HL-60 (cell line): ENCODE data around the gene S100A6.

Experiments
- DNase-seq, 2 experiments: peaks; one replicate each; pipeline ENCODE4 v3.0.0-alpha.2; 2010 to 2020; ENCODE audit warnings: low read depth in 1 of 2, low spot score in 1 of 2
- H3K27ac ChIP-seq: fragments of 250-450 bp; sonication (Bioruptor Pico); replicated peaks from 2 replicates; pipeline ENCODE4 v1.5.1; 2020; ENCODE audit warnings: mild to moderate bottlenecking, moderate library complexity
- H3K27me3 ChIP-seq: fragments of 250-450 bp; sonication (Bioruptor Pico); 2 replicates; pipeline ENCODE4 v1.5.1; 2021; ENCODE audit warnings: mild to moderate bottlenecking, moderate library complexity; ENCODE audit not compliant: insufficient read depth, poor library complexity, severe bottlenecking
- H3K4me3 ChIP-seq: replicated peaks from 2 replicates; pipeline ENCODE4 v1.5.1; 2011; ENCODE audit warnings: mild to moderate bottlenecking, control low read depth, low read length; ENCODE audit not compliant: insufficient read depth
- CTCF ChIP-seq: IDR thresholded peaks from one replicate; pipeline ENCODE4 v1.5.1; 2011; ENCODE audit warnings: low read length, control low read depth, inconsistent platforms; ENCODE audit not compliant: insufficient read depth
- GABPA ChIP-seq: IDR thresholded peaks from 2 replicates; pipeline ENCODE4 v1.6.1; 2012; ENCODE audit warnings: low read depth
- POLR2AphosphoS5 ChIP-seq: IDR thresholded peaks from 2 replicates; pipeline ENCODE4 v1.6.1; 2012; ENCODE audit warnings: low read depth
- SPI1 ChIP-seq: IDR thresholded peaks from 2 replicates; pipeline ENCODE4 v1.6.1; 2012; ENCODE audit warnings: low read depth, mild to moderate bottlenecking, borderline replicate concordance
- TF ChIP-seq, protein P1 (sequence below): IDR thresholded peaks from 2 replicates; pipeline ENCODE4 v1.6.1; 2012; ENCODE audit warnings: low read depth; ENCODE audit not compliant: insufficient replicate concordance

The S100A6 gene

GRCh38 chr1:153544453-153545066 lies 8.8 kb upstream of the S100A6 start:
- Histone ChIP-seq H3K27me3 (no peaks in the 10 kb centered on the region), H3K27ac (peak overlapping the region; percentile 93), H3K4me3 (peak overlapping the region; percentile 36)
- no peak for DNase-seq
- TF ChIP-seq SPI1 (no peak), POLR2AphosphoS5 (no peak; the same call in 1 of the 2 replicates), CTCF (no peak), GABPA (no peak)
- TF ChIP-seq, protein P1, sequence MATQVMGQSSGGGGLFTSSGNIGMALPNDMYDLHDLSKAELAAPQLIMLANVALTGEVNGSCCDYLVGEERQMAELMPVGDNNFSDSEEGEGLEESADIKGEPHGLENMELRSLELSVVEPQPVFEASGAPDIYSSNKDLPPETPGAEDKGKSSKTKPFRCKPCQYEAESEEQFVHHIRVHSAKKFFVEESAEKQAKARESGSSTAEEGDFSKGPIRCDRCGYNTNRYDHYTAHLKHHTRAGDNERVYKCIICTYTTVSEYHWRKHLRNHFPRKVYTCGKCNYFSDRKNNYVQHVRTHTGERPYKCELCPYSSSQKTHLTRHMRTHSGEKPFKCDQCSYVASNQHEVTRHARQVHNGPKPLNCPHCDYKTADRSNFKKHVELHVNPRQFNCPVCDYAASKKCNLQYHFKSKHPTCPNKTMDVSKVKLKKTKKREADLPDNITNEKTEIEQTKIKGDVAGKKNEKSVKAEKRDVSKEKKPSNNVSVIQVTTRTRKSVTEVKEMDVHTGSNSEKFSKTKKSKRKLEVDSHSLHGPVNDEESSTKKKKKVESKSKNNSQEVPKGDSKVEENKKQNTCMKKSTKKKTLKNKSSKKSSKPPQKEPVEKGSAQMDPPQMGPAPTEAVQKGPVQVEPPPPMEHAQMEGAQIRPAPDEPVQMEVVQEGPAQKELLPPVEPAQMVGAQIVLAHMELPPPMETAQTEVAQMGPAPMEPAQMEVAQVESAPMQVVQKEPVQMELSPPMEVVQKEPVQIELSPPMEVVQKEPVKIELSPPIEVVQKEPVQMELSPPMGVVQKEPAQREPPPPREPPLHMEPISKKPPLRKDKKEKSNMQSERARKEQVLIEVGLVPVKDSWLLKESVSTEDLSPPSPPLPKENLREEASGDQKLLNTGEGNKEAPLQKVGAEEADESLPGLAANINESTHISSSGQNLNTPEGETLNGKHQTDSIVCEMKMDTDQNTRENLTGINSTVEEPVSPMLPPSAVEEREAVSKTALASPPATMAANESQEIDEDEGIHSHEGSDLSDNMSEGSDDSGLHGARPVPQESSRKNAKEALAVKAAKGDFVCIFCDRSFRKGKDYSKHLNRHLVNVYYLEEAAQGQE = no peak

- H3K27me3 ChIP-seq = no peaks in the 10 kb centered on the region
- H3K4me3 ChIP-seq = no peak overlapping the region
- no peak for DNase-seq
- TF ChIP-seq, protein P1 = no peak
- TF ChIP-seq GABPA (no peak), CTCF (no peak), SPI1 (no peak), POLR2AphosphoS5 (no peak)
- no peak overlapping the region for H3K27ac ChIP-seq
Observed at GRCh38 chr1:153543736-153544135, 7.9 kb upstream of the S100A6 start.

- Histone ChIP-seq H3K27ac (peak overlapping the region; percentile 52), H3K27me3 (no peaks in the 10 kb centered on the region), H3K4me3 (no peak overlapping the region)
- TF ChIP-seq POLR2AphosphoS5 (no peak), SPI1 (no peak), CTCF (no peak), GABPA (no peak)
- TF ChIP-seq, protein P1 = no peak
- DNase-seq = no peak
Observed at GRCh38 chr1:153542956-153543711, 7.3 kb upstream of the S100A6 start.
